ENCODE results near the gene CAGE1.

The CAGE1 gene

GRCh38 chr6:7304821-7305220 is 84.7 kb downstream of the CAGE1 start:
- Histone ChIP-seq H3K27me3 (no peaks in the 10 kb centered on the region), H3K9me3 (no peaks in the 10 kb centered on the region), H3K4me3 (ENCODE audit: low read depth in 1 of 2, low read length in 1 of 2) (no peak overlapping the region), H3K36me3 (peaks cover 97% of the 10 kb centered on the region), H3K27ac (no peak overlapping the region), H3K4me1 (ENCODE audit: control insufficient read depth in 1 of 2, insufficient read depth in 1 of 2, low read depth in 1 of 2, low read length in 1 of 2) (peaks cover 6 to 11% of the 10 kb centered on the region in 2 experiments)
- TF ChIP-seq, protein P1, sequence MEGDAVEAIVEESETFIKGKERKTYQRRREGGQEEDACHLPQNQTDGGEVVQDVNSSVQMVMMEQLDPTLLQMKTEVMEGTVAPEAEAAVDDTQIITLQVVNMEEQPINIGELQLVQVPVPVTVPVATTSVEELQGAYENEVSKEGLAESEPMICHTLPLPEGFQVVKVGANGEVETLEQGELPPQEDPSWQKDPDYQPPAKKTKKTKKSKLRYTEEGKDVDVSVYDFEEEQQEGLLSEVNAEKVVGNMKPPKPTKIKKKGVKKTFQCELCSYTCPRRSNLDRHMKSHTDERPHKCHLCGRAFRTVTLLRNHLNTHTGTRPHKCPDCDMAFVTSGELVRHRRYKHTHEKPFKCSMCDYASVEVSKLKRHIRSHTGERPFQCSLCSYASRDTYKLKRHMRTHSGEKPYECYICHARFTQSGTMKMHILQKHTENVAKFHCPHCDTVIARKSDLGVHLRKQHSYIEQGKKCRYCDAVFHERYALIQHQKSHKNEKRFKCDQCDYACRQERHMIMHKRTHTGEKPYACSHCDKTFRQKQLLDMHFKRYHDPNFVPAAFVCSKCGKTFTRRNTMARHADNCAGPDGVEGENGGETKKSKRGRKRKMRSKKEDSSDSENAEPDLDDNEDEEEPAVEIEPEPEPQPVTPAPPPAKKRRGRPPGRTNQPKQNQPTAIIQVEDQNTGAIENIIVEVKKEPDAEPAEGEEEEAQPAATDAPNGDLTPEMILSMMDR (IDR thresholded peaks at IDR 0.05): no peak

- TF ChIP-seq, protein P1 (IDR thresholded peaks at IDR 0.05): no peak
- H3K4me3 ChIP-seq (ENCODE audit: low read depth in 1 of 2, low read length in 1 of 2): no peak overlapping the region
- H3K9me3 ChIP-seq: no peaks in the 10 kb centered on the region
- no peaks in the 10 kb centered on the region for H3K27me3 ChIP-seq
- H3K4me1 ChIP-seq (ENCODE audit: control insufficient read depth in 1 of 2, insufficient read depth in 1 of 2, low read depth in 1 of 2, low read length in 1 of 2): peaks cover 7 to 8% of the 10 kb centered on the region in 2 experiments
- no peak overlapping the region for H3K27ac ChIP-seq
- H3K36me3 ChIP-seq: peaks cover 100% of the 10 kb centered on the region
Measured at GRCh38 chr6:7301702-7302101, 87.8 kb downstream of the CAGE1 start.

- Histone ChIP-seq H3K4me3 (ENCODE audit: low read depth in 1 of 2, low read length in 1 of 2) (no peak overlapping the region), H3K27me3 (no peaks in the 10 kb centered on the region), H3K4me1 (ENCODE audit: control insufficient read depth in 1 of 2, insufficient read depth in 1 of 2, low read depth in 1 of 2, low read length in 1 of 2) (peaks cover 7 to 8% of the 10 kb centered on the region in 2 experiments), H3K9me3 (no peaks in the 10 kb centered on the region), H3K27ac (no peak overlapping the region), H3K36me3 (peaks cover 100% of the 10 kb centered on the region)
- TF ChIP-seq, protein P1 (IDR thresholded peaks at IDR 0.05): no peak
Measured at GRCh38 chr6:7300926-7301325, 88.6 kb downstream of the CAGE1 start.

GRCh38 chr6:7298113-7298512 is 91.4 kb downstream of the CAGE1 start:
- H3K9me3 ChIP-seq: no peaks in the 10 kb centered on the region
- peaks cover 100% of the 10 kb centered on the region for H3K36me3 ChIP-seq
- H3K27ac ChIP-seq: no peak overlapping the region
- no peak overlapping the region for H3K4me3 ChIP-seq (ENCODE audit: low read depth in 1 of 2, low read length in 1 of 2)
- no peaks in the 10 kb centered on the region for H3K27me3 ChIP-seq
- TF ChIP-seq, protein P1 (IDR thresholded peaks at IDR 0.05): no peak
- H3K4me1 ChIP-seq (ENCODE audit: control insufficient read depth in 1 of 2, insufficient read depth in 1 of 2, low read depth in 1 of 2, low read length in 1 of 2): peaks cover 7 to 8% of the 10 kb centered on the region in 2 experiments

DNA sequence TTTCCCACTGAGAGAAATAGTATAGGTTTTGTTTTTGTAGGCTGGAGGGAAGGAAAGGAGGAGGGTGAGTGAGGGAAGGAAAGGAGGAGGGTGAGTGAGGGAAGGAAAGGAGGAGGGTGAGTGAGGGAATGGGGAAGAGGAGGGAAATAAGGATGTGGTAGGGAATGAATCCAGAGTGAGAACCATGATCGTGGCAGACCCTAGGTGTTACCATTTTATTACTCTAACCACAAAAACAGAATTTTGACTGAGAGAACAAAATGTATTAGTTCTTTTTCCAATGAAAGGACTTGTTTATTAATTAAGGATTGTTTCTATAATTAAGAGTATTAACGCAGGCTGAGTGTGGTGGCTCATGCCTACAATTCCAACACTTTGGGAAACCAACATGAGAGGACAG is 92.9 kb downstream of the CAGE1 start:
- H3K36me3 ChIP-seq: peaks cover 99% of the 10 kb centered on the region
- no peak overlapping the region for H3K27ac ChIP-seq
- TF ChIP-seq, protein P1 (IDR thresholded peaks at IDR 0.05): no peak
- H3K4me3 ChIP-seq (ENCODE audit: low read depth in 1 of 2, low read length in 1 of 2): no peak overlapping the region
- no peaks in the 10 kb centered on the region for H3K27me3 ChIP-seq
- no peaks in the 10 kb centered on the region for H3K9me3 ChIP-seq
- H3K4me1 ChIP-seq (ENCODE audit: control insufficient read depth in 1 of 2, insufficient read depth in 1 of 2, low read depth in 1 of 2, low read length in 1 of 2): peaks cover 7 to 8% of the 10 kb centered on the region in 2 experiments

DNA sequence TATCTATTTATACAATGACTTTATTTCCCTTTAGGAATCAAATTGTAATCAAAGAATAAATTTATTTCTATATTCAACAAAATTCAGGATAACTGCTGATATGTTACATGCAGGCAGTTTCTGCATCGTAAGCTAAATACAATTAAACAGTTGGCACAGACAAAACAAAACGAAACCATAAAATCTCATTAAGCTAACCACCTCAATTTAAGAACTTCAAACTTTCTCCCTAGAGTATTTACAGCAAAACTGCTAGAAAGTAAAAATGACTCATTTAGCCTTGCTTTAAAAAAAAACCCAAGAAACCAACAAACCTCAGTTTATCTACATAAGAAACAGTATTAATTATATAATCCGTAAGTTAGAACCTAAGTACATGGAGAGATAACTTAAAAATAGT is 93.6 kb downstream of the CAGE1 start:
- Histone ChIP-seq H3K36me3 (peaks cover 99% of the 10 kb centered on the region), H3K27ac (no peak overlapping the region), H3K9me3 (no peaks in the 10 kb centered on the region), H3K27me3 (no peaks in the 10 kb centered on the region), H3K4me1 (ENCODE audit: control insufficient read depth in 1 of 2, insufficient read depth in 1 of 2, low read depth in 1 of 2, low read length in 1 of 2) (peaks cover 7 to 8% of the 10 kb centered on the region in 2 experiments), H3K4me3 (ENCODE audit: low read depth in 1 of 2, low read length in 1 of 2) (no peak overlapping the region)
- TF ChIP-seq, protein P1 (IDR thresholded peaks at IDR 0.05): no peak
